Stomach (tissue), 4 donors: ENCODE measurements around the gene SHISA6.

Experiments
- POLR2AphosphoS5 ChIP-seq, 3 donors: sonication (generic); formaldehyde crosslinking; IDR thresholded peaks; one replicate each; pipeline ENCODE4 v1.6.1; 2016; ENCODE audit warnings: antibody characterized with exemption in 3 of 3
- TF ChIP-seq, protein P1 (sequence below), 7 experiments: fragments of 450-650 bp in 4 of 7; fragments of 200-600 bp in 3 of 7; sonication (generic) in 3 of 7; IDR thresholded peaks; one replicate each; pipeline ENCODE4 v1.5.1; 2016 to 2019; ENCODE audit warnings: antibody characterized with exemption in 7 of 7, control low read depth in 2 of 7, mild to moderate bottlenecking in 1 of 7

DNA sequence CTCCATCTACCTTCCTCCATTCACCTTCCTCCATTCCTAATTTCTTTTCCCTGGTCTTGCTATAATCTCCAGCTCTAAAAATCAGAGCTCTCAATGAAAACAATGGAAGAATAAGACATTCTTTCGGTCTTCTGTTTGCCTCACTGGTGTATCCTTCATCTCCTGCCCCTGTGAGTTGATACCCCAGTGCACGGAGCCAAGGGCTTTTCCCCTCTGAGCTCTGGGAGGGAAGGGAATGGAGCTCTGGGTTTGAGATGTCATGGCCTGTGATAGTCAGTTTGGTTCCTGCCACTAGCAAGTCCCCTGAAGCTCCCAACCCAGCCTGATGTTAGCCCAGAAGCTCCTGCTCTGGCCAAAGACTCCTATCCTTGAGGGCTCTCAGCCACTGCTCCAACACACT lies 320.7 kb downstream of the SHISA6 start:
- TF ChIP-seq, protein P1, sequence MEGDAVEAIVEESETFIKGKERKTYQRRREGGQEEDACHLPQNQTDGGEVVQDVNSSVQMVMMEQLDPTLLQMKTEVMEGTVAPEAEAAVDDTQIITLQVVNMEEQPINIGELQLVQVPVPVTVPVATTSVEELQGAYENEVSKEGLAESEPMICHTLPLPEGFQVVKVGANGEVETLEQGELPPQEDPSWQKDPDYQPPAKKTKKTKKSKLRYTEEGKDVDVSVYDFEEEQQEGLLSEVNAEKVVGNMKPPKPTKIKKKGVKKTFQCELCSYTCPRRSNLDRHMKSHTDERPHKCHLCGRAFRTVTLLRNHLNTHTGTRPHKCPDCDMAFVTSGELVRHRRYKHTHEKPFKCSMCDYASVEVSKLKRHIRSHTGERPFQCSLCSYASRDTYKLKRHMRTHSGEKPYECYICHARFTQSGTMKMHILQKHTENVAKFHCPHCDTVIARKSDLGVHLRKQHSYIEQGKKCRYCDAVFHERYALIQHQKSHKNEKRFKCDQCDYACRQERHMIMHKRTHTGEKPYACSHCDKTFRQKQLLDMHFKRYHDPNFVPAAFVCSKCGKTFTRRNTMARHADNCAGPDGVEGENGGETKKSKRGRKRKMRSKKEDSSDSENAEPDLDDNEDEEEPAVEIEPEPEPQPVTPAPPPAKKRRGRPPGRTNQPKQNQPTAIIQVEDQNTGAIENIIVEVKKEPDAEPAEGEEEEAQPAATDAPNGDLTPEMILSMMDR (IDR thresholded peaks at IDR 0.05), result no peak
- no peak for TF ChIP-seq POLR2AphosphoS5 (IDR thresholded peaks at IDR 0.05)
